ENCODE measurements around the gene FAM217B. TPM values are rescaled to one million over a fixed set of nuclear protein-coding genes. Genes with fewer than 3 reads are reported as not detected.

Gene FAM217B, protein sequence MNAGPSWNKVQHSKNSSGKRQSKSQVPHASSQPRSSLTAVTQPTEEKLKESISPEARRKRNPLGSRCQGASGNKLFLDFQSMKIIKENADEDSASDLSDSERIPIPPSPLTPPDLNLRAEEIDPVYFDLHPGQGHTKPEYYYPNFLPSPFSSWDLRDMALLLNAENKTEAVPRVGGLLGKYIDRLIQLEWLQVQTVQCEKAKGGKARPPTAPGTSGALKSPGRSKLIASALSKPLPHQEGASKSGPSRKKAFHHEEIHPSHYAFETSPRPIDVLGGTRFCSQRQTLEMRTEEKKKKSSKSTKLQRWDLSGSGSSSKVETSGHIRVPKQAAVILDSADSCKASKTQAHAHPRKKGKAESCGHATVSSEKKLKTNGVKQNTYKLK
- total RNA-seq (ENCODE audit: low replicate concordance): 13.8 and 27.6 TPM in 2 replicates
- long read RNA-seq, full-length matches to known transcripts: 10 of 14 reads
- long read RNA-seq, partial matches to known transcripts: 0 of 14 reads
- long read RNA-seq, other reads (novel, unspliced or antisense): 4 of 14 reads

DNA sequence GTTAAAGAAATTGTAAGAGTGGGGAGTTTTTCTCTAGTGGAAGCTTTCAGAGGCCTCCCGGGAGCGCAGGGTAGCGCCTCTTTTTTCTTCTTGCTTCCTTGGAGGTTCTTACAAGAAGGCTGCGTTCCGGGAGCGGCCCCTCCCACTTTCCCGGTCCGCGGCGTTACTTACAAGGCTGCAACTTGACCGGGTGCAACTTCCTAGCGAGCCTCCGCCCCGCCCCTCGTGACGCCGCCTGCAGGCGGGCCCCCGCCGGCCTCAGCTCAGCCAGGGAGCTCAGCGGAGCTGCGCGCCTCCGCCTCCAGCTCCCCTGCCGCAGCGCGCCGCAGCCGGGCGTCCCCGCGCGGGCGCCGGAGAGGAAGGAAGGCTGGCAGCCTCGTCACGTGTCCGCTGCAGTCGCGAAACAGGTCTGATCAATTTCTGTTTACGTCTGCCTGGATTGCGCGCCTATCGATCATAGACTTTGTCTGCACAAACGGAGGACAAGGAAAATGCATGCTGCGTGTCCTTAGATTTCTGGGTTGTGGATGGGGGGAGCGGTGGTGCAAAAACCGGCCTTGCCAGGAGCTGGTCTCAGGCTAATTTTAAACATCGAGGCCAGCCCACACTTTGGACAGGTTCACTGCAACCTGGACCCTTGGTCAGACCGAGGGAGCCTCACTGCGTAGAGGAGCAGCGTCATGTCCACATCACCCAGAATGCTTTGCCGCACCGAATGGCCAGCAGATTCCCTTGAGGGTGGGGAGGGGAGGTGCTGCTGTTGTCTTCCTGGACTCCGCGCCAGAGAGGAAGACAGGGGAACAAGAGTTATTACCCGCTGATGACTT, at the start of gene FAM217B, which contains the start of gene PPP1R3D:
Gene FAM217B, plus strand, starts transcription at position 261 of the 827 bp plus-strand sequence. CDS start 3,555 bp downstream, outside the sequence.
Gene PPP1R3D, minus strand, starts transcription at position 177 of the 827 bp plus-strand sequence. CDS start 374 bp downstream, outside the sequence.
- DNase-seq (ENCODE audit: extremely low spot score, unreplicated experiment): peak; percentile 95
- H3K4me1 Mint-ChIP-seq (ENCODE audit: unreplicated experiment): peaks cover 37% of the 10 kb centered on the region
- no peaks in the 10 kb centered on the region for H3K9me3 Mint-ChIP-seq
- peaks cover 6% of the 10 kb centered on the region for H3K36me3 Mint-ChIP-seq
- TF ChIP-seq, protein P1, sequence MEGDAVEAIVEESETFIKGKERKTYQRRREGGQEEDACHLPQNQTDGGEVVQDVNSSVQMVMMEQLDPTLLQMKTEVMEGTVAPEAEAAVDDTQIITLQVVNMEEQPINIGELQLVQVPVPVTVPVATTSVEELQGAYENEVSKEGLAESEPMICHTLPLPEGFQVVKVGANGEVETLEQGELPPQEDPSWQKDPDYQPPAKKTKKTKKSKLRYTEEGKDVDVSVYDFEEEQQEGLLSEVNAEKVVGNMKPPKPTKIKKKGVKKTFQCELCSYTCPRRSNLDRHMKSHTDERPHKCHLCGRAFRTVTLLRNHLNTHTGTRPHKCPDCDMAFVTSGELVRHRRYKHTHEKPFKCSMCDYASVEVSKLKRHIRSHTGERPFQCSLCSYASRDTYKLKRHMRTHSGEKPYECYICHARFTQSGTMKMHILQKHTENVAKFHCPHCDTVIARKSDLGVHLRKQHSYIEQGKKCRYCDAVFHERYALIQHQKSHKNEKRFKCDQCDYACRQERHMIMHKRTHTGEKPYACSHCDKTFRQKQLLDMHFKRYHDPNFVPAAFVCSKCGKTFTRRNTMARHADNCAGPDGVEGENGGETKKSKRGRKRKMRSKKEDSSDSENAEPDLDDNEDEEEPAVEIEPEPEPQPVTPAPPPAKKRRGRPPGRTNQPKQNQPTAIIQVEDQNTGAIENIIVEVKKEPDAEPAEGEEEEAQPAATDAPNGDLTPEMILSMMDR (conservative IDR thresholded peaks at IDR 0.05): peak; percentile 21
- H3K27me3 Mint-ChIP-seq: no peaks in the 10 kb centered on the region
- H3K27ac Mint-ChIP-seq: peak within 1 kb of the TSS; percentile 99
- peak within 1 kb of the TSS; percentile 97 for H3K4me3 Mint-ChIP-seq

DNA sequence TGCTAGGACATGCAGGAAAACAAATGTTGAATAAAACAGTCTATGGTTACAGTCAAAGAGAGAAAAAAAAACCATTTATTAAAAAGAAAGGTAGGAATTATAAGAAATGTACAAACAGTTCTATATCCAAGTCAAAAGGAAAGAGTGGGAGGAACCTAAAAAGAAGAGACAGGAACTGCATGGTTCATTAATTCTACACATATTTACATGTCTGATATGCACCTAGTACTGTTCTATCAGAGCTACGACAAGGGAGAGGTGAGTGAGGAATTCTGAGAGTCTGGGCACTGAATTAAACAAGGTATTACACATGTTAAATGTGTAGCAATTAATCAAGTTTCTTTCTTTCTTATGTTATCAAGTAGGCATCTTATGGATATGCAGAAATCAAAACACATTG, 48.6 kb upstream of the FAM217B start:
- H3K4me1 Mint-ChIP-seq (ENCODE audit: unreplicated experiment): no peaks in the 10 kb centered on the region
- H3K27me3 Mint-ChIP-seq: peaks cover 18% of the 10 kb centered on the region
- no peaks in the 10 kb centered on the region for H3K36me3 Mint-ChIP-seq

DNA sequence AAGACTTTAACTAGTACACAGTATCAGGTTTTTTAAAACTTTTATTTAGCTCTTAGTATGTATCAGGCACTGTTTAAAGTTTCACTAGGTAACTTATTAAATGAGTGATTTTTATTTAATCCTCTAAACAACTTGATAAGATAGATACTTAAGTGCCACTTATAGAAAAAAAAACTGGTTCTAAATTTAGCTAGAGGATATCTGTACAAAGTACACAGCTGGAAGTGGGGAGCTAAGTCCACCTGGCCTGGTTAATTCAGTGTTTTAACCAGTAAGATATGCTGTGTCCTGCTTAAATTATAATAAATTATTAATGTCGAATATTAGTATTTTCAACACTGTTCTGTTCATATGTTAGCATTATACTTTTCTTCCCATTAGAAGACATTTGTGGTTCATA, 44.3 kb upstream of the FAM217B start:
- peaks cover 5% of the 10 kb centered on the region for H3K27me3 Mint-ChIP-seq
- H3K4me3 Mint-ChIP-seq: no peak overlapping the region
- H3K36me3 Mint-ChIP-seq: no peaks in the 10 kb centered on the region

More for the DNA sequence above, 48.6 kb upstream of the FAM217B start:
- TF ChIP-seq, protein P1 (conservative IDR thresholded peaks at IDR 0.05): no peak
- H3K27ac Mint-ChIP-seq: no peak overlapping the region
- DNase-seq (ENCODE audit: extremely low spot score, unreplicated experiment): no peak
- no peak overlapping the region for H3K4me3 Mint-ChIP-seq
- H3K9me3 Mint-ChIP-seq: no peaks in the 10 kb centered on the region

DNA sequence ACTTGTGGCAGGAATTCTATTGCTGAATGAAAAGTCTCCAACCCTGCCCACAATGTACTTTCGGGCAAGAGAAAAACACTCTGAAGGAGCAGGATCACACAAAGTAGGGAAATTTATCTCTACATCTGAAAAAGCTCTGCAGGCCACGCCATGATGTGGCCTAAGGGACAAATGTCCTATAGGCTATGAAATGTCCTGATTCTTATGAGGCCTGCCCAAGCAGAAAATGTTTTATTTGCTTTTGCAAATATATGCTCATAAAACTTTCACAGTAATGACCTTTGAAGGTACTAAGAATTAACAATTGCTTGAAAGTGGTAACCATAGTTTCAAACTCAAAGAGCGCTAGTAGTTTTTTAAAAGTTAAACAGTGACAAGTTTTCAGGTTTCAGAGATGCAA, 37.7 kb upstream of the FAM217B start:
- Mint-ChIP-seq H3K4me3 (no peak overlapping the region), H3K27ac (no peak overlapping the region), H3K27me3 (peaks cover 19% of the 10 kb centered on the region), H3K36me3 (no peaks in the 10 kb centered on the region), H3K9me3 (no peaks in the 10 kb centered on the region), H3K4me1 (ENCODE audit: unreplicated experiment) (no peaks in the 10 kb centered on the region)
- DNase-seq (ENCODE audit: extremely low spot score, unreplicated experiment): no peak
- TF ChIP-seq, protein P1 (conservative IDR thresholded peaks at IDR 0.05): no peak

More for the DNA sequence above, 44.3 kb upstream of the FAM217B start:
- Mint-ChIP-seq H3K4me1 (ENCODE audit: unreplicated experiment) (no peaks in the 10 kb centered on the region), H3K9me3 (no peaks in the 10 kb centered on the region), H3K27ac (no peak overlapping the region)
- no peak for DNase-seq (ENCODE audit: extremely low spot score, unreplicated experiment)
- TF ChIP-seq, protein P1 (conservative IDR thresholded peaks at IDR 0.05): no peak

DNA sequence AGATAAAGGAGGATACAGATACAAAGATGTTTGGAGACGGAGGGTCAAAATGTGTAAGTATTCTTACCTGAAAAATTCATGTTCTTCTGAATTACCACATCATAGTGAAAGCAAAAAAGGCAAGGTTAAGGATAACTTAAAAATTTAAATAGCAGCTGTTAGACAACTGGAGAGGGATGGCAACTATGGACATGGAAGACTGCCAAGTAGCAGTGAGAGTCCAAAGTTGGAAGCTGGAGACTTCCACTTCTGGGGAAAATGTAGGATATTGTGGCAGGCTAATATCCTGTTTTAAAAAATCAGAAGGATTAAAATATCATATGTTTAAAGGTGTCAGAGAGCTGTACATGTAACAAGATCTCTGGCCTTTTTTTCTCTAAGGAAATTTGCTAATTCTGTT, 36.6 kb upstream of the FAM217B start:
- H3K9me3 Mint-ChIP-seq: no peaks in the 10 kb centered on the region
- no peak overlapping the region for H3K27ac Mint-ChIP-seq
- H3K36me3 Mint-ChIP-seq: no peaks in the 10 kb centered on the region
- no peak overlapping the region for H3K4me3 Mint-ChIP-seq
- no peak for DNase-seq (ENCODE audit: extremely low spot score, unreplicated experiment)
- H3K4me1 Mint-ChIP-seq (ENCODE audit: unreplicated experiment): no peaks in the 10 kb centered on the region
- peaks cover 19% of the 10 kb centered on the region for H3K27me3 Mint-ChIP-seq
- TF ChIP-seq, protein P1 (conservative IDR thresholded peaks at IDR 0.05): no peak

Measured in type B pancreatic cell (in vitro differentiated cells).